ACHN (cell line): ENCODE results near the gene HOXB3.

Source experiments
- DNase-seq: peaks from one replicate; pipeline ENCODE4 v3.0.0-alpha.2; 2015
- in situ Hi-C: cut with HindIII; loops from 2 replicates; pipeline ENCODE4 v1.10.0; 2017; ENCODE audit warnings: low sequenced_read_pairs, low pct_ligation_motif_present, low pct_unique_long_range_greater_than_20kb

Gene HOXB3

GRCh38 chr17:48565022-48565554 is 25.0 kb downstream of the HOXB3 start:
- in situ Hi-C loops: no loop called here
- DNase-seq: no peak

GRCh38 chr17:48564188-48565021 is 25.6 kb downstream of the HOXB3 start:
- DNase-seq: no peak
- in situ Hi-C loops: no loop called here

GRCh38 chr17:48563867-48564187 is 26.2 kb downstream of the HOXB3 start:
- in situ Hi-C loops: no loop called here

GRCh38 chr17:48563385-48563838 is 26.6 kb downstream of the HOXB3 start:
- no peak for DNase-seq
- in situ Hi-C loops: no loop called here

More at GRCh38 chr17:48563867-48564187, 26.2 kb downstream of the HOXB3 start:
- DNase-seq: no peak

GRCh38 chr17:48562934-48563333 is 27.1 kb downstream of the HOXB3 start:
- in situ Hi-C loops: no loop called here

GRCh38 chr17:48561884-48562810 is 27.9 kb downstream of the HOXB3 start:
- in situ Hi-C loops: no loop called here

More at GRCh38 chr17:48562934-48563333, 27.1 kb downstream of the HOXB3 start:
- DNase-seq: no peak

GRCh38 chr17:48559840-48560817 is 29.9 kb downstream of the HOXB3 start:
- DNase-seq: no peak

More at GRCh38 chr17:48561884-48562810, 27.9 kb downstream of the HOXB3 start:
- peak; percentile 30 for DNase-seq

GRCh38 chr17:48559122-48559839 is 30.8 kb downstream of the HOXB3 start:
- no peak for DNase-seq
- in situ Hi-C loops: no loop called here

More at GRCh38 chr17:48559840-48560817, 29.9 kb downstream of the HOXB3 start:
- in situ Hi-C loops: no loop called here

GRCh38 chr17:48558831-48559121 is 31.3 kb downstream of the HOXB3 start:
- DNase-seq: no peak
- in situ Hi-C loops: no loop called here

GRCh38 chr17:48558057-48558830 is 31.8 kb downstream of the HOXB3 start:
- in situ Hi-C loops: no loop called here
- no peak for DNase-seq

GRCh38 chr17:48556576-48557401 is 33.3 kb downstream of the HOXB3 start:
- DNase-seq: no peak
- in situ Hi-C loops: no loop called here

GRCh38 chr17:48556229-48556575 is 33.8 kb downstream of the HOXB3 start:
- in situ Hi-C loops: no loop called here
- DNase-seq: no peak

- peak; percentile 85 for DNase-seq
- in situ Hi-C loops: no loop called here
These were observed 34.5 kb downstream of the HOXB3 start for GRCh38 chr17:48555258-48556228.

- peak; percentile 39 for DNase-seq
- in situ Hi-C loops: no loop called here
These were observed 35.4 kb downstream of the HOXB3 start for GRCh38 chr17:48554412-48555257.
